Upper lobe of right lung (tissue), 1 donor: ENCODE results near the gene PADI1. TPM values are rescaled to one million over a fixed set of nuclear protein-coding genes. Genes with fewer than 3 reads are reported as not detected.
A peak's percentile ranks its signal among the peaks of the same experiment; 100 is the strongest.

Source experiments
- ATAC-seq: fragments of 200-7000 bp; cut with Tn5 transposase; one replicate; pipeline ENCODE4 v1.9.1; 2020; ENCODE audit warnings: mild to moderate bottlenecking, moderate library complexity
- DNase-seq: peaks from one replicate; pipeline ENCODE4 v3.0.0-alpha.2; 2020
- H3K27ac ChIP-seq: fragments of 200-600 bp; one replicate; pipeline ENCODE4 v1.8.0; 2022
- H3K27me3 ChIP-seq: fragments of 200-600 bp; one replicate; pipeline ENCODE4 v1.8.0; 2022; ENCODE audit warnings: mild to moderate bottlenecking
- H3K36me3 ChIP-seq: fragments of 200-600 bp; one replicate; pipeline ENCODE4 v1.8.0; 2022
- H3K4me1 ChIP-seq: fragments of 200-600 bp; one replicate; pipeline ENCODE4 v1.8.0; 2022
- H3K4me3 ChIP-seq: fragments of 200-600 bp; one replicate; pipeline ENCODE4 v1.8.0; 2022; ENCODE audit warnings: mild to moderate bottlenecking
- H3K9me3 ChIP-seq: fragments of 200-600 bp; one replicate; pipeline ENCODE4 v1.8.0; 2022
- CTCF ChIP-seq: fragments of 200-600 bp; IDR thresholded peaks from one replicate; pipeline ENCODE4 v1.8.0; 2022; ENCODE audit warnings: antibody characterized with exemption
- intact Hi-C: fragments of 100-400 bp; cut with DNase I; formaldehyde crosslinking; loops from one replicate; pipeline ENCODE4 v1.11.0; 2022
- total RNA-seq: library from RNA; stranded (reverse); fragmentation: NEBNext Ultra II Directional; extraction: Animal tissue kit (Norgen Biotek cat#: 25700); gene quantifications from one replicate; pipeline ENCODE4 v1.2.1, GENCODE V29; 2021
- donor health status: DM: no; HTN: yes; CAD: no; lungs with severe emphysema.

The PADI1 gene
- total RNA-seq, 1 donor from 2014 or later: not detected

DNA sequence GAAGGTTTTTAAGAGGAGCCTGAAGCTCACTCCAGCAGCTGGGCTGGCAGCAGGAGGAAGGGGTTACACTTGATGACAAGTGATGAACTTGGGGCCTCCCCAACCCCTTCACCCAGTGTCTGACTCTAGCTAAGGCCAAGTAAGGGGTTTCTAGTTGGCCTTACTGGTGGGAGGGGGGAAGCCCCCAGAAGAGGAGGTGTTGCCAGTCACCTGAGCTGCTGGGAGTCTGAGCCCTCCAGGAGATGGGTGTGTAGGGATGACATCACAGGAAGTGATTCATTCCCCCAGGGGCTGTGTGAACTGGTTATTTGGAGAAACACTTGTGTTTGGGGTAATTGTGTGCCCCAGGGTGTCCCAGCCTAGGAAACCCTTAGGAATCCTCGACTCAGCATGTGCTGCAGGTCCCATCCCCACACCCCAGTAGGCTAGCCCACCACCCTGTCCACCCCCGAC lies 3.1 kb downstream of the PADI1 start:
- H3K27ac ChIP-seq: no peak overlapping the region
- no peaks in the 10 kb centered on the region for H3K36me3 ChIP-seq
- intact Hi-C loops: no loop called here
- ATAC-seq: peak; percentile 21
- TF ChIP-seq CTCF: no peak
- no peak for DNase-seq
- peaks cover 15% of the 10 kb centered on the region for H3K4me1 ChIP-seq
- no peak overlapping the region for H3K4me3 ChIP-seq
- peaks cover 5% of the 10 kb centered on the region for H3K27me3 ChIP-seq
- no peaks in the 10 kb centered on the region for H3K9me3 ChIP-seq

DNA sequence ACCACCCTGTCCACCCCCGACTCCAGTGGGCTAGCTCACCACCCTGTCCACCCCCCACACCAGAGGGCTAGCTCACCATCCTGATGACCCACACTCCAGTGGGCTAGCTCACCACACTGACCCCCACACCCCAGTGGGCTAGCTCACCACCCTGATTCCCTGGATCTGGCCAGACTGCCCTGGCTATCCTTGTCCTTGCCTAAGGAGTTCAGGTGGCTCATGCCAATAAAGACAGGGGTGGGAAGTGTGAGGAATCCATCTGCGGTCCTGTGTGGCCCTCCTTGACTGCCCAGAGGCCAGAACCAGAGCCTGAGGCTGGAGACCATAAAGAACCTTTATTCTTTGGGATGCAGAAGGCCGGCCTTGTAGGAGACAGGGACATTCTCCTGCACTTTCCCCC lies 3.6 kb downstream of the PADI1 start:
- no peak for ATAC-seq
- intact Hi-C loops: no loop called here
- Histone ChIP-seq H3K4me3 (no peak overlapping the region), H3K27me3 (peaks cover 8% of the 10 kb centered on the region), H3K9me3 (no peaks in the 10 kb centered on the region), H3K4me1 (peaks cover 17% of the 10 kb centered on the region), H3K36me3 (no peaks in the 10 kb centered on the region), H3K27ac (no peak overlapping the region)
- no peak for TF ChIP-seq CTCF
- DNase-seq: no peak

DNA sequence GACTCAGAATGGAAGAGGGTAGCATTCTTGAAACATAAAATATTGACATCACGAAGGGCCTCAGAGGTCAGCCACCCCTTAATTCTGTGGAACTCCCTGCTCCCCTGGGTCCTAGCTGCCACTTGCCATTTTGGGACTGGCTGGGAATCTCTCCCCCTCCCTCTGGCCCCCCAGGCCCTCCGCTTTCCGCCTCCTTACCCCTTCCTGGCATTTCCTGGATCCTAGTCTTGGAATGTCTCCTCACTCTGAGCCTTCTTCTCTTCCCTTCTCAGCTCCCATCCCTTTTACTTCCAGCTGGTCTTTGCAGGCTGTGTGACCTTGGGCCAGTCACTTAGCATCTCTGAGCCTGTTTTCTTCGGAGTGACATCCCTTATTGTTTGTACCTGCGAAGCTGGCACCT lies 4.5 kb downstream of the PADI1 start:
- DNase-seq: no peak
- no peak for TF ChIP-seq CTCF
- peaks cover 8% of the 10 kb centered on the region for H3K27me3 ChIP-seq
- H3K36me3 ChIP-seq: no peaks in the 10 kb centered on the region
- ATAC-seq: no peak
- intact Hi-C loops: no loop called here
- H3K27ac ChIP-seq: no peak overlapping the region
- H3K9me3 ChIP-seq: no peaks in the 10 kb centered on the region
- no peak overlapping the region for H3K4me3 ChIP-seq
- H3K4me1 ChIP-seq: peaks cover 17% of the 10 kb centered on the region

- intact Hi-C loops: no loop called here
- Histone ChIP-seq H3K27me3 (peaks cover 12% of the 10 kb centered on the region), H3K36me3 (no peaks in the 10 kb centered on the region), H3K9me3 (no peaks in the 10 kb centered on the region), H3K27ac (no peak overlapping the region), H3K4me1 (peaks cover 17% of the 10 kb centered on the region), H3K4me3 (no peak overlapping the region)
- DNase-seq: no peak
- TF ChIP-seq CTCF: no peak
- no peak for ATAC-seq
Observed at GRCh38 chr1:17210176-17210575, 5.2 kb downstream of the PADI1 start.

DNA sequence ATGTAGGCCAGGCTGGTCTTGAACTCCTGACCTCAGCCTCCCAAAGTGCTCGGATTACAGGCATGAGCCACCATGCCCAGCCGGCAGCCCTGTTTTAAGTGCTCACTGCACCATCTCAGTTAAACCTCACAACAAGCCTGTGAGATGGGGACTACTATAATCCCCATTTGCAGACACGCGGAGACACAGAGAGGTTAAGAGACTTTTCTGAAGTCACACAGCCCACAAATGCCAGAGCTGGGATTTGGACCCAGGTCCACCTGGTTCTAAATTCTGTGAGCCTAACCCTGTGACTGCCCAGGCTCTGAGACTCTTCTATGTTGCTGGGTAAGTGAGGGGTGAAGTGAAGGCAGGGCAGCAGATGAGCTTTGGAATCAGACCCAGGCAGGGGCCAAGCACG lies 6.4 kb downstream of the PADI1 start:
- Histone ChIP-seq H3K36me3 (no peaks in the 10 kb centered on the region), H3K9me3 (no peaks in the 10 kb centered on the region), H3K27me3 (peaks cover 19% of the 10 kb centered on the region), H3K4me3 (no peak overlapping the region), H3K27ac (no peak overlapping the region), H3K4me1 (peaks cover 17% of the 10 kb centered on the region)
- ATAC-seq: no peak
- intact Hi-C loops: no loop called here
- no peak for DNase-seq
- TF ChIP-seq CTCF: no peak

- no peak overlapping the region for H3K4me3 ChIP-seq
- no peaks in the 10 kb centered on the region for H3K9me3 ChIP-seq
- ATAC-seq: no peak
- peaks cover 19% of the 10 kb centered on the region for H3K27me3 ChIP-seq
- H3K36me3 ChIP-seq: no peaks in the 10 kb centered on the region
- TF ChIP-seq CTCF: no peak
- peaks cover 17% of the 10 kb centered on the region for H3K4me1 ChIP-seq
- no peak overlapping the region for H3K27ac ChIP-seq
- intact Hi-C loops: no loop called here
- DNase-seq: no peak
Observed at GRCh38 chr1:17212009-17212408, 7.1 kb downstream of the PADI1 start.
